ENCODE measurements around the gene MARCHF4. TPM values are rescaled to one million over a fixed set of nuclear protein-coding genes. Genes with fewer than 3 reads are reported as not detected.

The MARCHF4 gene
- total RNA-seq, 1 experiment from 2014 or later: 1.9 TPM

DNA sequence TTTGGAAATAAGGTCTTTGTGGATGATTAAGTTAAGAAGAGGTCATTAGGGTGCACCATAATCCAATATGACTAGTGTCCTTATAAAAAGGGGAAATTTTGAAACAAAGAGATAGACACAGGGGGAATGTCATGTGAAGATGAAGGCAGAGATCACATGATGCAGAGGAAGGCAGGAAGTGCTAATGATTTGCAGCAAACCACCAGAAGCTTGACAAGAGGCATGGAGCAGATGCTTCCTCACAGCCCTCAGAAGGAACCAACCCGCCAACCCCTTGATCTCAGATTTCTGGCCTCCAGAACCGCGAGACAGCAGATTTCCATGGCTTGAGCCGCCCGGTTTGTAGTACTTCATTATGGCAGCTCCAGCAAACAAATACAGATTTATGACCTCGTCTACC, 22.6 kb upstream of the MARCHF4 start:
- H3K27ac ChIP-seq (ENCODE audit: low read length): no peak overlapping the region

DNA sequence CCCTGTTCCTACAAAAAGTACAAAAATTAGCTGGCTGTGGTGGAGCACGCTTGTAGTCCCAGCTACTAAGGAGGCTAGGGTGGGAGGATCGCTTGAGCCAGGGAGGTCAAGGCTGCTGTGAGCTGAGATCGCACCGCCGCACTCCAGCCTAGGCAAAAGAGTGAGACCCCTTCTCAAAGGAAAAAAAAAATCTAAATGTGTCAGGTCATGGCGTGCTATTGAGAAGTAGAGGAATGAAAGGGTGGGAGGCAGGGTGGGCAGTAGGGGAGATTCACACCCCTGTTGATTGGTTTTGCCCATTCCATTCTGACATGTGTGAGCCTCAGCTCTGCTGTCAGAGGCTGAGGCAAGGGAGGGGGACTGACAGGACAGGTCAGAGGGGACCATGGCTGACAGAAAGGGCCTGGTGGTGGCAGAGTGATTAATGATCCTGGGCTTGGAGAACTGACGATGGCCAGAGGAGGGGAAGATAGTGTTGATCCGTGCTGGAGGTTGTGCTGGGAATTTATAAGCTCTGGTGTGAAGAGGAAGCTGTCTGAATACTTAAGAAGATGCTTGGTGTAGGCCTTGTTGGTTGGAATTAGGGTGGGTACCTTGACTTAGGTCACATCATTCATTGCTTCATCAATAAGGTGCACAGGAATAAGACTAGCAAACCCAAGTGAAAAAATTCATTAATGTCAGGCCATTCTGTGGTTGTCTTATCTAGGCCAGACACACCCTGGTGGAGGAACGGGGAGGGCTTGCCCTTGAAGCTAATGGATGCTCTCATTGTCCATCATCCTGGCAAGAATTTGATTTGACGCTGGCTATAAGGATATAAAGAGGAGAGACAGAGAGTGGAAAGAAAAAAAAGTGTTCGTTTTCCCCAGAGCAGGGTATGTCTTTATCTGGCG, 20.9 kb upstream of the MARCHF4 start:
- no peak for ATAC-seq
- Histone ChIP-seq H3F3A (ENCODE audit: low read length, unreplicated experiment) (no peaks in the 10 kb centered on the region), H3K36me3 (ENCODE audit: low read depth, low read length) (no peaks in the 10 kb centered on the region), H3K4me3 (ENCODE audit: low read length) (no peak overlapping the region), H3K79me2 (ENCODE audit: low read length) (no peaks in the 10 kb centered on the region), H3K4me1 (ENCODE audit: insufficient read depth, low read length) (no peaks in the 10 kb centered on the region), H3K27me3 (ENCODE audit: low read length) (no peaks in the 10 kb centered on the region), H3K9me2 (replicated peaks; ENCODE audit: low read length) (no peaks in the 10 kb centered on the region), H4K20me1 (ENCODE audit: low read length) (no peaks in the 10 kb centered on the region), H2AFZ (ENCODE audit: low read length) (no peak overlapping the region), H3K9me3 (ENCODE audit: low read length) (no peaks in the 10 kb centered on the region), H3K9ac (ENCODE audit: low read length) (no peak overlapping the region), H3K27ac (ENCODE audit: low read length) (no peak overlapping the region), H3K4me2 (ENCODE audit: low read length) (no peak overlapping the region)
- TF ChIP-seq EZH2 (IDR thresholded peaks at IDR 0.05; ENCODE audit: low read length, unreplicated experiment) (no peak), EZH2phosphoT487 (IDR thresholded peaks at IDR 0.05; ENCODE audit: borderline replicate concordance, low read length) (no peak)
- TF ChIP-seq, protein P1, sequence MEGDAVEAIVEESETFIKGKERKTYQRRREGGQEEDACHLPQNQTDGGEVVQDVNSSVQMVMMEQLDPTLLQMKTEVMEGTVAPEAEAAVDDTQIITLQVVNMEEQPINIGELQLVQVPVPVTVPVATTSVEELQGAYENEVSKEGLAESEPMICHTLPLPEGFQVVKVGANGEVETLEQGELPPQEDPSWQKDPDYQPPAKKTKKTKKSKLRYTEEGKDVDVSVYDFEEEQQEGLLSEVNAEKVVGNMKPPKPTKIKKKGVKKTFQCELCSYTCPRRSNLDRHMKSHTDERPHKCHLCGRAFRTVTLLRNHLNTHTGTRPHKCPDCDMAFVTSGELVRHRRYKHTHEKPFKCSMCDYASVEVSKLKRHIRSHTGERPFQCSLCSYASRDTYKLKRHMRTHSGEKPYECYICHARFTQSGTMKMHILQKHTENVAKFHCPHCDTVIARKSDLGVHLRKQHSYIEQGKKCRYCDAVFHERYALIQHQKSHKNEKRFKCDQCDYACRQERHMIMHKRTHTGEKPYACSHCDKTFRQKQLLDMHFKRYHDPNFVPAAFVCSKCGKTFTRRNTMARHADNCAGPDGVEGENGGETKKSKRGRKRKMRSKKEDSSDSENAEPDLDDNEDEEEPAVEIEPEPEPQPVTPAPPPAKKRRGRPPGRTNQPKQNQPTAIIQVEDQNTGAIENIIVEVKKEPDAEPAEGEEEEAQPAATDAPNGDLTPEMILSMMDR (conservative IDR thresholded peaks at IDR 0.05; ENCODE audit: low read depth, low read length): no peak
- no peak for DNase-seq
- BruUV-seq (replicated peaks): no TSS peak
- ChIA-PET POLR2A (ENCODE audit: unreplicated experiment) (no interaction called here), CTCF (no interaction called here)
- intact Hi-C loops (cut with micrococcal nuclease): no loop called here

More for the DNA sequence above, 22.6 kb upstream of the MARCHF4 start:
- no peaks in the 10 kb centered on the region for H3K27me3 ChIP-seq (ENCODE audit: low read length)
- no peak overlapping the region for H3K9ac ChIP-seq (ENCODE audit: low read length)
- intact Hi-C loops (cut with micrococcal nuclease): no loop called here
- DNase-seq (no peak), ATAC-seq (no peak)
- no peaks in the 10 kb centered on the region for H3K36me3 ChIP-seq (ENCODE audit: low read depth, low read length)
- H3K9me2 ChIP-seq (replicated peaks; ENCODE audit: low read length): no peaks in the 10 kb centered on the region
- no TSS peak for BruUV-seq (replicated peaks)
- no peaks in the 10 kb centered on the region for H3F3A ChIP-seq (ENCODE audit: low read length, unreplicated experiment)
- H3K9me3 ChIP-seq (ENCODE audit: low read length): no peaks in the 10 kb centered on the region
- H3K79me2 ChIP-seq (ENCODE audit: low read length): no peaks in the 10 kb centered on the region
- H4K20me1 ChIP-seq (ENCODE audit: low read length): no peaks in the 10 kb centered on the region
- no peak overlapping the region for H2AFZ ChIP-seq (ENCODE audit: low read length)
- H3K4me2 ChIP-seq (ENCODE audit: low read length): no peak overlapping the region
- ChIA-PET POLR2A (ENCODE audit: unreplicated experiment) (no interaction called here), CTCF (no interaction called here)
- no peaks in the 10 kb centered on the region for H3K4me1 ChIP-seq (ENCODE audit: insufficient read depth, low read length)
- H3K4me3 ChIP-seq (ENCODE audit: low read length): no peak overlapping the region
- no peak for TF ChIP-seq EZH2 (IDR thresholded peaks at IDR 0.05; ENCODE audit: low read length, unreplicated experiment)

DNA sequence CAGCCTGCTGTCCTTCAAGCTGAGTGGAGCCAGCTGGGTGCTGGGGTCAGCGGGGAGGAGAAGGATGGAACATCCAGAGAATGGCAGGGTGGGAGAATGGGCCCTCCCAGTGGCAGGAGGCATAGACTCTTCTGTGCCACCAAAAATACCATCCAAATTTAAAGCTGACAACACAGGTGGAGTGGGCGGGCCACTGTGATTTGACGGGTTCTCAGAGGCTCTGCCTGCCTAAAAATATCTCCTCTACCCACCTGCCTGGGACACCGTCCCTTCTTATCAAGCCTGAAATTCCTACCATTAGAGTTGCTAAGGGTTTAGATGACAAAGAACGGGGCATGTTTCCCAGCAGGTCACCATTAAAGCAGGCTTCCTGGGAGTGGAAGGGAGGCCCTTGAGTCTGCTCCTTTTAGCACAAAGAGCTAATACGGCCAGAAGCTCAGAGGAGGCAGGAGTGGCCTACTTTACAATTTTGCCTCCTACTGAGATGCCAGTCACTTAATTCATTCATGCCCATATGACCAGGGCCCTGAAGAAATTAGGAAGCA, 19.8 kb upstream of the MARCHF4 start:
- H3F3A ChIP-seq (ENCODE audit: low read length, unreplicated experiment): no peaks in the 10 kb centered on the region
- intact Hi-C loops (cut with micrococcal nuclease): no loop called here
- no peak overlapping the region for H3K4me2 ChIP-seq (ENCODE audit: low read length)
- BruUV-seq (replicated peaks): no TSS peak
- H3K4me3 ChIP-seq (ENCODE audit: low read length): no peak overlapping the region
- ChIA-PET POLR2A (ENCODE audit: unreplicated experiment) (no interaction called here), CTCF (no interaction called here)
- H3K9me2 ChIP-seq (replicated peaks; ENCODE audit: low read length): no peaks in the 10 kb centered on the region
- no peaks in the 10 kb centered on the region for H3K9me3 ChIP-seq (ENCODE audit: low read length)
- H3K36me3 ChIP-seq (ENCODE audit: low read depth, low read length): no peaks in the 10 kb centered on the region
- ATAC-seq: no peak
- no peak overlapping the region for H2AFZ ChIP-seq (ENCODE audit: low read length)
- TF ChIP-seq, protein P1 (conservative IDR thresholded peaks at IDR 0.05; ENCODE audit: low read depth, low read length): no peak
- TF ChIP-seq EZH2phosphoT487 (IDR thresholded peaks at IDR 0.05; ENCODE audit: borderline replicate concordance, low read length): no peak
- TF ChIP-seq EZH2 (IDR thresholded peaks at IDR 0.05; ENCODE audit: low read length, unreplicated experiment): no peak
- H3K9ac ChIP-seq (ENCODE audit: low read length): no peak overlapping the region
- H3K4me1 ChIP-seq (ENCODE audit: insufficient read depth, low read length): no peaks in the 10 kb centered on the region
- H3K79me2 ChIP-seq (ENCODE audit: low read length): no peaks in the 10 kb centered on the region
- no peaks in the 10 kb centered on the region for H3K27me3 ChIP-seq (ENCODE audit: low read length)
- no peak overlapping the region for H3K27ac ChIP-seq (ENCODE audit: low read length)
- DNase-seq: no peak
- H4K20me1 ChIP-seq (ENCODE audit: low read length): no peaks in the 10 kb centered on the region

Data from PC-3 (cell line).